Tibial nerve (tissue), 4 donors: ENCODE results near the gene ROCK2. TPM values are rescaled to one million over a fixed set of nuclear protein-coding genes. Genes with fewer than 3 reads are reported as not detected.

Experiments
- DNase-seq, 2 donors: peaks; one replicate each; pipeline ENCODE4 v3.0.0-alpha.2; 2019; ENCODE audit warnings: low spot score in 2 of 2
- H3K27ac ChIP-seq, 4 donors: fragments of 200-600 bp; sonication (generic) in 3 of 4; one replicate each; pipeline ENCODE4 v1.5.1; 2017 to 2019; ENCODE audit warnings: mild to moderate bottlenecking in 1 of 4
- H3K27me3 ChIP-seq, 2 donors: fragments of 200-600 bp; sonication (generic) in 1 of 2; one replicate each; pipeline versions ENCODE4 v1.5.1 to v1.6.0; 2017 to 2019
- H3K36me3 ChIP-seq, 3 donors: fragments of 200-600 bp; sonication (generic); one replicate each; pipeline ENCODE4 v1.5.1; 2018 to 2019
- H3K4me1 ChIP-seq, 4 donors: fragments of 200-600 bp; sonication (generic) in 3 of 4; one replicate each; pipeline ENCODE4 v1.5.1; 2017 to 2019
- H3K4me3 ChIP-seq, 4 donors: fragments of 200-600 bp; sonication (generic) in 3 of 4; one replicate each; pipeline ENCODE4 v1.5.1; 2017 to 2019; ENCODE audit warnings: mild to moderate bottlenecking in 1 of 4, moderate library complexity in 1 of 4
- H3K9me3 ChIP-seq, 4 donors: fragments of 200-600 bp; sonication (generic) in 3 of 4; one replicate each; pipeline ENCODE4 v1.5.1; 2017 to 2019
- EP300 ChIP-seq, 2 donors: sonication (generic); formaldehyde crosslinking; IDR thresholded peaks; one replicate each; pipeline ENCODE4 v1.6.1; 2017; ENCODE audit warnings: antibody characterized with exemption in 2 of 2, mild to moderate bottlenecking in 1 of 2
- POLR2A ChIP-seq, 2 donors: fragments of 450-650 bp; IDR thresholded peaks; one replicate each; pipeline ENCODE4 v1.6.1; 2017; ENCODE audit warnings: antibody characterized with exemption in 2 of 2, mild to moderate bottlenecking in 2 of 2, moderate library complexity in 2 of 2
- WGBS, 2 donors: methylation state at CpG; one replicate each; pipeline ENCODE4 v1.1.5; 2018; 5-methylcytosine and 5-hydroxymethylcytosine counted together
- total RNA-seq, 4 donors: library from RNA; depleted of rRNA; stranded (reverse); fragments of >200 nt; gene quantifications; one replicate each; pipeline ENCODE4 v1.1.0, GENCODE V29; 2016
- TF ChIP-seq, protein P1 (sequence below), 5 experiments: fragments of 200-600 bp in 3 of 5; fragments of 450-650 bp in 2 of 5; sonication (generic) in 3 of 5; IDR thresholded peaks; one replicate each; pipeline ENCODE4 v1.5.1; 2016 to 2019; ENCODE audit warnings: antibody characterized with exemption in 5 of 5, mild to moderate bottlenecking in 3 of 5, moderate library complexity in 2 of 5

ROCK2 gene
- total RNA-seq, 4 donors from 2014 or later, result 56.4 to 81.6 (median 60.7) TPM

DNA sequence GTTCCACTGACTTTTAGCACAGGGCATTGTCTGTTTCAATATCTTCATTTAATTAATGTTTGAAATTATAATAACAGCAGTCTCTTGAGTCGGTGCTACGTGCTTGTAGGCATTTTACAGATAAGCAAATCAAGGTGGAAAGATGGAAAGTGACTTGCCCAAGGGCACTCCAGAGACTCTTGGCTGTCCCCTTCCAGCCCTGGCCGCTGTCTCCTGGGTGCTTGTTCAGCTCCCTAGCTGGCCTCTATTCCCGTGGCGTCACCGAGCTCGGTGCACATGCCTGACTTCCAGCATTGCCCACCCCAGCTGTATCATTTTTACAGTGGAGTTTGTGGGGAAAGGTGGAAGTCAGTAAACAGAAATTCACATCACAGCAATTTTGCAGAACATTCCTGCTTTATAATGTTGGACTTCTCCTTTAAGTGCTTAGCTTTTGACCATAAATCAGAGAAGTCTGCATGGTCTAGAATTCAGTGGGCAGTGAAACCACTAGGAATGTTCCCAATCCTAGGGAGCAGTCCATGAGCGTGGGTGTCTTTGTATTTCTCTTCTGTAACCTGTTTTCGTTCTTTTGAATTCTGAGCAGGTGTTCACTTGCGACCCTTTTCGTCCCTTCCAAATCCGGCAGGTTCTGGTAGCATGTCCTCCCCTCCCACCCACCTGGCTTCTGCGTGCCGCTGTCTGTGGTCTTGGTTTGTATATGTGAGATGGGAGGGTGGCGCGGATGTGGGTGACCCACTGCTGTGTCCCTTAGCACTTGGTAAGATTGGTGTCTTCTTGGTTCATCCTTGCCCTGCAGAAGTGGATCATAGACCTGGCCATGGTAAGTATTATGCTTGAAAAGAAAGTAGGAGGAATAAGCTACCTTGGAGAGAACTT lies 180.8 kb downstream of the ROCK2 start:
- peaks cover 0 to 10% (median 0%) of the 10 kb centered on the region in 4 donors for H3K4me1 ChIP-seq
- no peaks in the 10 kb centered on the region for H3K9me3 ChIP-seq
- peaks cover 0 to 48% (median 0%) of the 10 kb centered on the region in 3 donors for H3K36me3 ChIP-seq
- H3K27me3 ChIP-seq, result no peaks in the 10 kb centered on the region
- 74 to 81% methylated on average over 16 of the region's 16 CpGs for WGBS, 2 donors
- no peak for DNase-seq
- H3K27ac ChIP-seq, result peak overlapping the region in 1 of 4 donors; percentile 51
- no peak overlapping the region for H3K4me3 ChIP-seq
- TF ChIP-seq POLR2A (IDR thresholded peaks at IDR 0.05), result no peak
- no peak for TF ChIP-seq EP300 (IDR thresholded peaks at IDR 0.05)
- TF ChIP-seq, protein P1, sequence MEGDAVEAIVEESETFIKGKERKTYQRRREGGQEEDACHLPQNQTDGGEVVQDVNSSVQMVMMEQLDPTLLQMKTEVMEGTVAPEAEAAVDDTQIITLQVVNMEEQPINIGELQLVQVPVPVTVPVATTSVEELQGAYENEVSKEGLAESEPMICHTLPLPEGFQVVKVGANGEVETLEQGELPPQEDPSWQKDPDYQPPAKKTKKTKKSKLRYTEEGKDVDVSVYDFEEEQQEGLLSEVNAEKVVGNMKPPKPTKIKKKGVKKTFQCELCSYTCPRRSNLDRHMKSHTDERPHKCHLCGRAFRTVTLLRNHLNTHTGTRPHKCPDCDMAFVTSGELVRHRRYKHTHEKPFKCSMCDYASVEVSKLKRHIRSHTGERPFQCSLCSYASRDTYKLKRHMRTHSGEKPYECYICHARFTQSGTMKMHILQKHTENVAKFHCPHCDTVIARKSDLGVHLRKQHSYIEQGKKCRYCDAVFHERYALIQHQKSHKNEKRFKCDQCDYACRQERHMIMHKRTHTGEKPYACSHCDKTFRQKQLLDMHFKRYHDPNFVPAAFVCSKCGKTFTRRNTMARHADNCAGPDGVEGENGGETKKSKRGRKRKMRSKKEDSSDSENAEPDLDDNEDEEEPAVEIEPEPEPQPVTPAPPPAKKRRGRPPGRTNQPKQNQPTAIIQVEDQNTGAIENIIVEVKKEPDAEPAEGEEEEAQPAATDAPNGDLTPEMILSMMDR (IDR thresholded peaks at IDR 0.05), result no peak

DNA sequence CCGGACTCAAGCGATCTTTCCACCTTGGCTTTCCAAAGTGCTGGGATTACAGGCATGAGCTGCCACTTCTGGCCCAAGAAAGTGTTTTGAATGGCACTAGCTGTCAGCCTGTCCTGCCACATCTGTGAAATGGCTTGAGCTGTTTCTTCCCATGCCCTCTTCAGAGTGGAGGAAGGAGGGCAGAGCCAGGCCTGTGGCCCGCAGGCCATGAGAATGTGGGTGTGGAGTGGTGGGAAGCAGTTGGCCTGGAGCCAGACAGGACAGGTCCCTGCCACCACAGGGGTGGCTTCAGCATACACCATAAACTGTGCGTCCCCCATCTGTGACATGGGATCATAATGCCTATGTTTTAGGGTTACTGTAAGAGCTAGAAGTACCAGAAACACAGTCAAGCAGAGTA lies 182.7 kb downstream of the ROCK2 start:
- no peak overlapping the region for H3K4me3 ChIP-seq

DNA sequence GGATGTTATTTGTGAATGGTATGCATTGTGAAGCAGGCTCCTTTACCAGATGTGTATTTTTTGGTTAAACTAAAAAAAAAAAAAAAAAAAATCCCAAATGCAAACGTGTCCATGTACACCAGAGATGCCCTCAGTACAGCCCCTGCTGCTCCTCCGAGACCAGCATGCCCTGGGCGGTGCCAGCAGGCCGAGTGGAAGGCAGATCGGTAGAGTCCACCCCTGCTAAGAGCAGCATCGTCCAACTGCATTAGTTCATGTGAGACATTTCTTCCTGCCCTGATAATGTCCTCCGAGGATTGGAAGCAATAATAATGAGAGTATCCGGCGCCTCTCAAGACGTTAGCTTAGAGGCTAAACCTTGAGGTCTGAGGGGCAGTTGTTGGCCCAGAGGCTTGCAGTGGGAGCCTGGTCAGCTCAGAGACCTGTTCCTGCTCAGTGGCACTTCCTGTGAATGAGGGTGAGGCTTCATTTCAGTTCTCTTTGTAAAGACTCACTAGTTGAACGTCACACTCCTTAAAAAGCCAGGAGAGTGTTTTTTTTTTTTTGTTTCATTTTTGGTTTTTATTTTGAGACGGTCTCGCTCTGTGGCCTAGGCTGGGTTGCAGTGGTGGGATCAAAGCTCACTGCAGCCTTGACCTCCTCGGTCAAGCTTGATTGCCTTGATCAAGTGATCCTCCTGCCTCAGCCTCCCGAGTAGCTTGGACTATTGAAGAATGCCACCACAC lies 183.5 kb downstream of the ROCK2 start:
- Histone ChIP-seq H3K4me3 (no peak overlapping the region), H3K4me1 (peaks cover 0 to 26% (median 13%) of the 10 kb centered on the region in 4 donors), H3K9me3 (no peaks in the 10 kb centered on the region), H3K27me3 (no peaks in the 10 kb centered on the region), H3K36me3 (peaks cover 0 to 37% (median 0%) of the 10 kb centered on the region in 3 donors), H3K27ac (peak overlapping the region in 2 of 4 donors; percentile 35 to 55)
- TF ChIP-seq EP300 (IDR thresholded peaks at IDR 0.05) (no peak), POLR2A (IDR thresholded peaks at IDR 0.05) (peak in 1 of 2 donors; percentile 26)
- TF ChIP-seq, protein P1 (IDR thresholded peaks at IDR 0.05), result no peak
- no peak for DNase-seq
- WGBS, 2 donors, result 76 to 77% methylated on average over 15 of the region's 15 CpGs

More for the DNA sequence above, 182.7 kb downstream of the ROCK2 start:
- Histone ChIP-seq H3K36me3 (peaks cover 0 to 41% (median 0%) of the 10 kb centered on the region in 3 donors), H3K9me3 (no peaks in the 10 kb centered on the region), H3K4me1 (peaks cover 0 to 18% (median 5%) of the 10 kb centered on the region in 4 donors), H3K27me3 (no peaks in the 10 kb centered on the region), H3K27ac (peak overlapping the region in 1 of 4 donors; percentile 35)
- WGBS, 2 donors, result 78 to 85% methylated on average over 4 of the region's 4 CpGs
- DNase-seq, result no peak
- TF ChIP-seq POLR2A (IDR thresholded peaks at IDR 0.05) (no peak), EP300 (IDR thresholded peaks at IDR 0.05) (no peak)
- TF ChIP-seq, protein P1 (IDR thresholded peaks at IDR 0.05), result no peak

DNA sequence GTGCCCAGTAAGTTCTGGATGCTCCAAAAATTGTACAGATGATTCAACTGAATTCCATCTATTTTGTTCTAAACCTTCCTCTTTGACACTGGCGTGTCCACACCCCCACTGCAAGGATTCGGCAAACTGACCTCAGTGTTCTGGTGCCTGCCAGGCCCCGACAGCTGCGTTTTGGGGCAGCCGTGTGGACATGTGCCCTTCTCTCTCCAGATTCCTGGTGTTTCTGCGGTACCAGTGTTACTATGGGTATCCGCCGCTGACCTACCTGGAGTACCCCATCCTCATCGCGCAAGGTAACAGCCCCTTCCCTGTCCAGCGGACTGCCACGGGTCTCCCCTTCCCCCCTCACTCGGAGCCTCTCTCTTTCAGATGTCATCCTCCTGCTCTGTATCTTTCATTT lies 184.2 kb downstream of the ROCK2 start:
- WGBS, 2 donors, result 83 to 86% methylated on average over 13 of the region's 13 CpGs
- no peaks in the 10 kb centered on the region for H3K9me3 ChIP-seq
- no peaks in the 10 kb centered on the region for H3K27me3 ChIP-seq
- H3K4me1 ChIP-seq, result peaks cover 0 to 29% (median 17%) of the 10 kb centered on the region in 4 donors
- no peak overlapping the region for H3K4me3 ChIP-seq
- no peak for DNase-seq
- TF ChIP-seq, protein P1 (IDR thresholded peaks at IDR 0.05), result no peak
- TF ChIP-seq EP300 (IDR thresholded peaks at IDR 0.05) (no peak), POLR2A (IDR thresholded peaks at IDR 0.05) (no peak)
- peak overlapping the region in 2 of 4 donors; percentile 55 to 57 for H3K27ac ChIP-seq
- peaks cover 0 to 30% (median 0%) of the 10 kb centered on the region in 3 donors for H3K36me3 ChIP-seq
